ENCODE data around the gene AKT3. TPM values are rescaled to one million over a fixed set of nuclear protein-coding genes. Genes with fewer than 3 reads are reported as not detected.

AKT3 gene
- total RNA-seq, 1 experiment from 2014 or later: 31.9 TPM

GRCh38 chr1:243585982-243586381 lies 264.1 kb downstream of the AKT3 start:
- TF ChIP-seq CTCF (IDR thresholded peaks at IDR 0.05; ENCODE audit: unreplicated experiment): no peak
- CTCF ChIA-PET: interaction anchor here (0.7 kb wide), 1 partner anchor 8 kb away, joined by 3 read pairs; no protein-coding TSS in a partner anchor
- intact Hi-C loops (cut with micrococcal nuclease): no loop called here
- Mint-ChIP-seq H3K4me1 (ENCODE audit: insufficient read depth, unreplicated experiment) (no peaks in the 10 kb centered on the region), H3K27me3 (ENCODE audit: insufficient read depth, unreplicated experiment) (no peaks in the 10 kb centered on the region), H3K36me3 (ENCODE audit: insufficient read depth, unreplicated experiment) (no peaks in the 10 kb centered on the region), H3K9me3 (ENCODE audit: unreplicated experiment) (peaks cover 30% of the 10 kb centered on the region), H3K27ac (ENCODE audit: low read depth, unreplicated experiment) (no peak overlapping the region), H3K4me3 (ENCODE audit: unreplicated experiment) (no peak overlapping the region)
- BruUV-seq (replicated peaks): no TSS peak
- POLR2A ChIA-PET: interaction anchor here (1.2 kb wide), 1 partner anchor 9 kb away, joined by 3 read pairs; no protein-coding TSS in a partner anchor
- DNase-seq (ENCODE audit: unreplicated experiment): no peak

GRCh38 chr1:243582326-243582725 lies 267.7 kb downstream of the AKT3 start:
- H3K27ac Mint-ChIP-seq (ENCODE audit: low read depth, unreplicated experiment): no peak overlapping the region
- no peaks in the 10 kb centered on the region for H3K36me3 Mint-ChIP-seq (ENCODE audit: insufficient read depth, unreplicated experiment)
- H3K4me1 Mint-ChIP-seq (ENCODE audit: insufficient read depth, unreplicated experiment): no peaks in the 10 kb centered on the region
- POLR2A ChIA-PET: interaction anchor here (0.5 kb wide), 1 partner anchor 25 kb away, joined by 4 read pairs; no protein-coding TSS in a partner anchor
- no peak for TF ChIP-seq CTCF (IDR thresholded peaks at IDR 0.05; ENCODE audit: unreplicated experiment)
- no peaks in the 10 kb centered on the region for H3K27me3 Mint-ChIP-seq (ENCODE audit: insufficient read depth, unreplicated experiment)
- H3K9me3 Mint-ChIP-seq (ENCODE audit: unreplicated experiment): peaks cover 30% of the 10 kb centered on the region
- CTCF ChIA-PET: interaction anchor here (0.6 to 0.7 kb wide), 3 partner anchors 15 to 87 kb away, joined by 3 read pairs; no protein-coding TSS in a partner anchor
- BruUV-seq (replicated peaks): no TSS peak
- DNase-seq (ENCODE audit: unreplicated experiment): peak; percentile 30
- intact Hi-C loops (cut with micrococcal nuclease): no loop called here
- no peak overlapping the region for H3K4me3 Mint-ChIP-seq (ENCODE audit: unreplicated experiment)

- CTCF ChIA-PET: interaction anchor here (0.8 kb wide), 1 partner anchor 10 kb away, joined by 3 read pairs; no protein-coding TSS in a partner anchor
- Mint-ChIP-seq H3K27ac (ENCODE audit: low read depth, unreplicated experiment) (no peak overlapping the region), H3K4me1 (ENCODE audit: insufficient read depth, unreplicated experiment) (no peaks in the 10 kb centered on the region), H3K4me3 (ENCODE audit: unreplicated experiment) (no peak overlapping the region), H3K36me3 (ENCODE audit: insufficient read depth, unreplicated experiment) (peaks cover 4% of the 10 kb centered on the region), H3K9me3 (ENCODE audit: unreplicated experiment) (peaks cover 30% of the 10 kb centered on the region), H3K27me3 (ENCODE audit: insufficient read depth, unreplicated experiment) (no peaks in the 10 kb centered on the region)
- POLR2A ChIA-PET: no interaction called here
- TF ChIP-seq CTCF (IDR thresholded peaks at IDR 0.05; ENCODE audit: unreplicated experiment): no peak
- no peak for DNase-seq (ENCODE audit: unreplicated experiment)
- BruUV-seq (replicated peaks): no TSS peak
- intact Hi-C loops (cut with micrococcal nuclease): no loop called here
These were observed 269.1 kb downstream of the AKT3 start for GRCh38 chr1:243580984-243581383.

GRCh38 chr1:243580072-243580471 lies 270.0 kb downstream of the AKT3 start:
- ChIA-PET CTCF (interaction anchor here (0.6 kb wide), 1 partner anchor 98 kb away, joined by 3 read pairs; no protein-coding TSS in a partner anchor), POLR2A (no interaction called here)
- H3K4me1 Mint-ChIP-seq (ENCODE audit: insufficient read depth, unreplicated experiment): no peaks in the 10 kb centered on the region
- DNase-seq (ENCODE audit: unreplicated experiment): peak; percentile 33
- no peaks in the 10 kb centered on the region for H3K27me3 Mint-ChIP-seq (ENCODE audit: insufficient read depth, unreplicated experiment)
- no peak overlapping the region for H3K27ac Mint-ChIP-seq (ENCODE audit: low read depth, unreplicated experiment)
- H3K4me3 Mint-ChIP-seq (ENCODE audit: unreplicated experiment): no peak overlapping the region
- no peak for TF ChIP-seq CTCF (IDR thresholded peaks at IDR 0.05; ENCODE audit: unreplicated experiment)
- intact Hi-C loops (cut with micrococcal nuclease): no loop called here
- BruUV-seq (replicated peaks): no TSS peak
- peaks cover 4% of the 10 kb centered on the region for H3K36me3 Mint-ChIP-seq (ENCODE audit: insufficient read depth, unreplicated experiment)
- peaks cover 25% of the 10 kb centered on the region for H3K9me3 Mint-ChIP-seq (ENCODE audit: unreplicated experiment)

All from MCF 10A (cell line).